DOHH2 (cell line): ENCODE results near the gene GALNTL6.

Source experiments
- H3F3A ChIP-seq: fragments of 200-600 bp; sonication (generic), shearing (Covaris generic); 2 replicates; pipeline ENCODE4 v1.6.0; 2016; ENCODE audit warnings: antibody characterized with exemption, mild to moderate bottlenecking; ENCODE audit not compliant: control insufficient read depth, insufficient read depth
- H3K27ac ChIP-seq: fragments of 200-600 bp; sonication (generic); 2 replicates; pipeline ENCODE4 v1.5.1; 2014; ENCODE audit warnings: low read depth, mild to moderate bottlenecking, low read length, moderate library complexity
- H3K27me3 ChIP-seq: fragments of 200-600 bp; sonication (generic); 2 replicates; pipeline ENCODE4 v1.6.1; 2014; ENCODE audit warnings: mild to moderate bottlenecking, low read length, mixed read lengths; ENCODE audit not compliant: control insufficient read depth
- H3K36me3 ChIP-seq: fragments of 200-600 bp; sonication (generic); 2 replicates; pipeline ENCODE4 v1.6.1; 2014; ENCODE audit warnings: mild to moderate bottlenecking, low read length, moderate library complexity, mixed read lengths; ENCODE audit not compliant: control insufficient read depth
- H3K4me1 ChIP-seq: fragments of 200-600 bp; sonication (generic); 2 replicates; pipeline ENCODE4 v1.6.1; 2014; ENCODE audit warnings: mild to moderate bottlenecking, low read length, mixed read lengths; ENCODE audit not compliant: control insufficient read depth
- H3K4me2 ChIP-seq: fragments of 200-600 bp; sonication (generic); 2 replicates; pipeline ENCODE4 v1.6.0; 2014; ENCODE audit warnings: mild to moderate bottlenecking, low read length, moderate library complexity
- H3K4me3 ChIP-seq: fragments of 200-600 bp; sonication (generic); 2 replicates; pipeline ENCODE4 v1.5.1; 2014; ENCODE audit warnings: mild to moderate bottlenecking, low read length, mixed read lengths
- H3K79me2 ChIP-seq: fragments of 200-600 bp; sonication (generic); 2 replicates; pipeline ENCODE4 v1.6.1; 2014; ENCODE audit warnings: mild to moderate bottlenecking, low read length, mixed read lengths; ENCODE audit not compliant: control insufficient read depth
- H3K9me2 ChIP-seq: fragments of 200-600 bp; sonication (generic); replicated peaks from 2 replicates; pipeline ENCODE4 v1.6.1; 2014; ENCODE audit warnings: mild to moderate bottlenecking, low read length, mixed read lengths; ENCODE audit not compliant: control insufficient read depth
- H3K9me3 ChIP-seq: fragments of 200-600 bp; sonication (generic); 2 replicates; pipeline ENCODE4 v1.6.1; 2014; ENCODE audit warnings: antibody characterized with exemption, low read length, mixed read lengths; ENCODE audit not compliant: control insufficient read depth, insufficient read depth
- H4K20me1 ChIP-seq: fragments of 200-600 bp; sonication (generic); 2 replicates; pipeline ENCODE4 v1.6.0; 2014; ENCODE audit warnings: low read depth, mild to moderate bottlenecking, antibody characterized with exemption, low read length, moderate library complexity; ENCODE audit not compliant: control insufficient read depth, insufficient read depth
- EZH2phosphoT487 ChIP-seq: fragments of 200-600 bp; sonication (generic); IDR thresholded peaks from 2 replicates; pipeline ENCODE4 v1.6.1; 2017; ENCODE audit warnings: borderline replicate concordance, mild to moderate bottlenecking, antibody characterized with exemption, low read length, moderate library complexity, mixed read lengths
- TF ChIP-seq, protein P1 (sequence below): fragments of 200-600 bp; sonication (generic); IDR thresholded peaks from one replicate; pipeline ENCODE4 v1.5.1; 2014; ENCODE audit warnings: antibody characterized with exemption, mild to moderate bottlenecking, low read depth, low read length; ENCODE audit not compliant: poor library complexity, severe bottlenecking

The GALNTL6 gene

DNA sequence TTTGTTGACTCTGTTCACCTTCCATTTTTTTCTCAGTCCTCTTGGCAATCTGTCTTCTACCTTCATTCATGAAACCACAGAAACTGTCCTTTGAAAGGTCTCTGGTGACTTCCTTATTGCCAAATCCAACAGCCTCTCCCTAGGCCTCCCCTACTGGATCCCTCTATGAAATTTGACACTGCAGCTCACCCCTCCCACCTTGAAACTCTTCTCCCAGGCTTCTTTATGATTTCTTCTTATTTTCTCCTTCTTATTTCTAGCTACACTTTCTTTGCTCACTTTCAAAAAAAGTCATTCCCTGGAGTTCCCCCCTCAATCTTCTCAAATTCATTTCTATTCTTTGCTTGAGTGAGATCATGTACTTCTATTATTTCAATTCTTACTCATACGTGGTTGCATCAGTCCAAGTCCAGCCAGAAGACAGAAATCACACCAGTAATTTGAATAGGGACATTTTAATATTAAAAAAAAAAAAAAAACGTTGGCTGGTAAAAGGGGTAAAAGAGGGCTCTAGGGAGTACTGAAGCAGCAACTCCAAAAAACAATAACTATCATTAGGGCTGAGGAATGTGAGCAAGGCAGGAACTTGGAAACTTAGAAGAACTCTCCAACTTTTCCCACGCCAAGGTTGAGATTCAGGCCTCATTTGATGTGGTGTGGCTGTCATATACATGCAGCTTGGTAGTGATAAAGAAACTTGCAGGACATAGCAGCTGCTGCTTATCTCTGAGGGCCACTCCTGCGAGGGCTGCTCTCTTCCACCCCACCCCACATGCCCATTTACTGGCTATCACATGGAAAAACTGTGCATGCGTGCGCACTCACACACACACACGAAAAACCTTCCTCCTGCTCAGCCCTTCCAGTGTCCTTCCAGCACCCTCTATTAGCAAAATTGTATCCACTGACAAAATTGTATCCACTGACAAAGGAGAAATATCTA is 1185.6 kb downstream of the GALNTL6 start:
- Histone ChIP-seq H3K4me3 (no peak overlapping the region), H3K27ac (no peak overlapping the region), H3K9me2 (no peaks in the 10 kb centered on the region), H3K79me2 (no peaks in the 10 kb centered on the region), H3F3A (no peaks in the 10 kb centered on the region), H4K20me1 (no peaks in the 10 kb centered on the region), H3K27me3 (peaks cover 3% of the 10 kb centered on the region; the same call in 1 of the 2 replicates), H3K4me2 (no peak overlapping the region), H3K9me3 (no peaks in the 10 kb centered on the region), H3K4me1 (no peaks in the 10 kb centered on the region), H3K36me3 (no peaks in the 10 kb centered on the region)
- TF ChIP-seq, protein P1, sequence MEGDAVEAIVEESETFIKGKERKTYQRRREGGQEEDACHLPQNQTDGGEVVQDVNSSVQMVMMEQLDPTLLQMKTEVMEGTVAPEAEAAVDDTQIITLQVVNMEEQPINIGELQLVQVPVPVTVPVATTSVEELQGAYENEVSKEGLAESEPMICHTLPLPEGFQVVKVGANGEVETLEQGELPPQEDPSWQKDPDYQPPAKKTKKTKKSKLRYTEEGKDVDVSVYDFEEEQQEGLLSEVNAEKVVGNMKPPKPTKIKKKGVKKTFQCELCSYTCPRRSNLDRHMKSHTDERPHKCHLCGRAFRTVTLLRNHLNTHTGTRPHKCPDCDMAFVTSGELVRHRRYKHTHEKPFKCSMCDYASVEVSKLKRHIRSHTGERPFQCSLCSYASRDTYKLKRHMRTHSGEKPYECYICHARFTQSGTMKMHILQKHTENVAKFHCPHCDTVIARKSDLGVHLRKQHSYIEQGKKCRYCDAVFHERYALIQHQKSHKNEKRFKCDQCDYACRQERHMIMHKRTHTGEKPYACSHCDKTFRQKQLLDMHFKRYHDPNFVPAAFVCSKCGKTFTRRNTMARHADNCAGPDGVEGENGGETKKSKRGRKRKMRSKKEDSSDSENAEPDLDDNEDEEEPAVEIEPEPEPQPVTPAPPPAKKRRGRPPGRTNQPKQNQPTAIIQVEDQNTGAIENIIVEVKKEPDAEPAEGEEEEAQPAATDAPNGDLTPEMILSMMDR: no peak
- no peak for TF ChIP-seq EZH2phosphoT487

DNA sequence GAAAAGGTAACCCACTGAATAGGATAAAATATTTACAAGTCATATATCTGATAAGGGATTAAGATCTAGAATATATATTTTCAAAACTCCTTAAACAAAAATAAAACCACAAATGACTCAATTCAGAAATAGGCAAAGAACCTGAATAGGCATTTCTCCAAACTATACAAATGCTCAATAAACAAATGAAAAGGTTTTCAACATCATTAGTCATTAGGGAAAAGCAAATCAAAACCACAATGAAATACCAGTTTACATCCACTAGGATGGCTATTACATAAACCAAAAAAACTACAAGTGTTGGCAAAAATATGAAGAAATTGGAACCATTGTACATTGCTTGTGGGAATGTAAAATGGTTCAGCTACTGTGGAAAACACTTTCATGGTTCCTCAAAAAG is 1188.4 kb downstream of the GALNTL6 start:
- no peaks in the 10 kb centered on the region for H4K20me1 ChIP-seq
- TF ChIP-seq EZH2phosphoT487: no peak
- TF ChIP-seq, protein P1: no peak

DNA sequence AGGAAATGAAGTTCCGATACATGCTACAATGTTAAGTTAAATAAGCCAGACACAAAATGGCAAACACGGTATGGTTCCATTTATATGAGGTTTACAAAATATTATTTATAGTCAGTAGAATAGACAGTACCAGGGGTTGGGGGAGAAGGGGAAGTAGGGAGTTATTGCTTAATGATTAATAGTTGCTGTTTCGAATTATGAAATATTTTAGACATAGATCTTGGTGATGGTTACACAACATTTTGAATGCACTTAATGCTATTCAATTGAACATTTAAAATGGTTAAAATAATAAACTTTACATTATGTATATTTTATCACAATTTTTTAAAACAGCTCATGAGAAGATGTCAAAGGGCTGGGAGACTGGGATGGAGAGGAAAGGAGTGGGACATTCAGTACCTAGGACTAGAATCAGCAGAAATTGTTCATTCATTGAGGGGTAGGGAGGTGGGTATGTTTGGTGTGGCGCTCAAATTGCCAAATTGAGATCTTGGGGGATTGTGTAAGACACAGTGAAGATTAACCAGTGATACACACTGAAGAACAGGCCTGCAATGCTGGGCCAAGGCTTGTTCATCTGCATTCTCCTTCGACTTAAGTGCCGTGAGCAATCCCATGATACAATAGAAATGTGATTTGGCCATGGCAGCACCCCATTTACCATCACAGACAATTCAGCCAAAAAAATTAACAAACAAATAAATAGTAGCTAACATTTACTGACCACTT is 1189.8 kb downstream of the GALNTL6 start:
- Histone ChIP-seq H3K27ac (no peak overlapping the region), H3K9me2 (no peaks in the 10 kb centered on the region), H3K9me3 (no peaks in the 10 kb centered on the region), H3K4me1 (no peaks in the 10 kb centered on the region), H3K4me2 (no peak overlapping the region), H3K36me3 (no peaks in the 10 kb centered on the region), H3F3A (no peaks in the 10 kb centered on the region), H4K20me1 (no peaks in the 10 kb centered on the region), H3K27me3 (peaks cover 3% of the 10 kb centered on the region; the same call in 1 of the 2 replicates), H3K4me3 (no peak overlapping the region), H3K79me2 (no peaks in the 10 kb centered on the region)
- TF ChIP-seq, protein P1: no peak

More for the DNA sequence above, 1188.4 kb downstream of the GALNTL6 start:
- H3K36me3 ChIP-seq: no peaks in the 10 kb centered on the region
- no peak overlapping the region for H3K4me2 ChIP-seq
- H3F3A ChIP-seq: no peaks in the 10 kb centered on the region
- H3K79me2 ChIP-seq: no peaks in the 10 kb centered on the region
- H3K27ac ChIP-seq: no peak overlapping the region
- peaks cover 3% of the 10 kb centered on the region; the same call in 1 of the 2 replicates for H3K27me3 ChIP-seq
- H3K4me3 ChIP-seq: no peak overlapping the region
- H3K9me2 ChIP-seq: no peaks in the 10 kb centered on the region
- H3K4me1 ChIP-seq: no peaks in the 10 kb centered on the region
- H3K9me3 ChIP-seq: no peaks in the 10 kb centered on the region
